AG04449 (cell line): ENCODE results near the gene DNAJC28.
"Not testable (repeated sequence)": the region's sequence is repeated elsewhere in the genome, so short reads cannot be mapped to it uniquely, and the experiment has no call there.

Experiments used
- CTCF ChIA-PET: fragments of 350-600 bp; formaldehyde crosslinking; extraction: SDS; loops from one replicate; lab custom pipeline; 2021; ENCODE audit warnings: antibody characterized with exemption; lab: Yijun Ruan, JAX
- POLR2A ChIA-PET: fragments of 400-600, 350-600 bp; formaldehyde crosslinking; extraction: SDS; loops from one replicate; lab custom pipeline; 2020; ENCODE audit warnings: antibody characterized with exemption, inconsistent platforms; lab: Yijun Ruan, JAX
- DNase-seq: peaks from one replicate; pipeline ENCODE4 v3.0.0-alpha.2; 2010; ENCODE audit warnings: low read depth, low spot score
- H3K4me3 ChIP-seq: 2 replicates; pipeline ENCODE4 v1.5.1; 2011; ENCODE audit warnings: low read depth, mild to moderate bottlenecking, control low read depth, low read length
- TF ChIP-seq, protein P1 (sequence below): IDR thresholded peaks from one replicate; pipeline ENCODE4 v1.5.1; 2011; ENCODE audit warnings: mild to moderate bottlenecking, moderate library complexity, low read length, control low read depth, inconsistent platforms; ENCODE audit not compliant: insufficient read depth; ENCODE audit errors: missing control alignments

The DNAJC28 gene

DNA sequence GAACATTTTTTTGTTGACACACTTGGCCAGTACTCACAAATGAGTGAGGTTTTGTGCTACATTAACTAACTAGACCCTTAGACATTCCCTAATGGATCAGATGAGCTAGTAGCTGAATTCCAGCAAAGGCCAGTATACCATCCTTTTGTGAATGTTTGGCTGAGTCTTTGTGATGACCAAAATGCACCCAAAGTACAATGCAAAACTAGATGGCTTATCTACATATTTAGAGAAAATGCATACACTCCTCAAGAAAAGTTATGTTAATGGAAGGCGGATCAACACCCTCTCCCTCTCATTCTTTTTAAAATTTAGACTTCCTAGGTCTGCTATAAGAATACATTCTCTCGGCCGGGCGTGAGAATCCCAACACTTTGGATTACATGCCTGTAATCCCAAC is 20.1 kb upstream of the DNAJC28 start:
- TF ChIP-seq, protein P1, sequence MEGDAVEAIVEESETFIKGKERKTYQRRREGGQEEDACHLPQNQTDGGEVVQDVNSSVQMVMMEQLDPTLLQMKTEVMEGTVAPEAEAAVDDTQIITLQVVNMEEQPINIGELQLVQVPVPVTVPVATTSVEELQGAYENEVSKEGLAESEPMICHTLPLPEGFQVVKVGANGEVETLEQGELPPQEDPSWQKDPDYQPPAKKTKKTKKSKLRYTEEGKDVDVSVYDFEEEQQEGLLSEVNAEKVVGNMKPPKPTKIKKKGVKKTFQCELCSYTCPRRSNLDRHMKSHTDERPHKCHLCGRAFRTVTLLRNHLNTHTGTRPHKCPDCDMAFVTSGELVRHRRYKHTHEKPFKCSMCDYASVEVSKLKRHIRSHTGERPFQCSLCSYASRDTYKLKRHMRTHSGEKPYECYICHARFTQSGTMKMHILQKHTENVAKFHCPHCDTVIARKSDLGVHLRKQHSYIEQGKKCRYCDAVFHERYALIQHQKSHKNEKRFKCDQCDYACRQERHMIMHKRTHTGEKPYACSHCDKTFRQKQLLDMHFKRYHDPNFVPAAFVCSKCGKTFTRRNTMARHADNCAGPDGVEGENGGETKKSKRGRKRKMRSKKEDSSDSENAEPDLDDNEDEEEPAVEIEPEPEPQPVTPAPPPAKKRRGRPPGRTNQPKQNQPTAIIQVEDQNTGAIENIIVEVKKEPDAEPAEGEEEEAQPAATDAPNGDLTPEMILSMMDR = no peak
- ChIA-PET CTCF (interaction anchor here (1.0 kb wide), 1 partner anchor 313 kb away, joined by 3 read pairs; no protein-coding TSS in a partner anchor), POLR2A (interaction anchor here (0.6 kb wide), 1 partner anchor 20 kb away, joined by 3 read pairs; no protein-coding TSS in a partner anchor)
- no peak for DNase-seq
- H3K4me3 ChIP-seq = no peak overlapping the region

DNA sequence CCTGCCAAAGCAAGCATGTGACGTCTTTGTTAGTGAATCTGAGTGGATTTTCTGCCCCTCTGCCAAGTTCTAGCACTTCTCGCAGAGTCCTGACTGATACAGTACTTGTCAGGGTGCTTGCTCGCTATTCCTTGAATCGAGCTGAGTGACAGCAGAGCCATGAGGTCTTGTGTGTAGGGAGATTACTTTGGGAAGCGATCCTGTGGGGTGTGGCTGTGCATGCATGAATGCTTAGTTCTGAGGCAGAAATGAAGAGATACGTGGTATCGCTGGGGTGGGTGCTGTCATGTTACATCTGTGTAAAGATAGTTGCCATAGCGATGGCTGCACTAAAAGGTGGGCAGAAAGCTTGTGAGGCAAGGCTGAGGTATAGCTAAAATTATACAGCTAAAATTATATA is 19.3 kb upstream of the DNAJC28 start:
- no peak for DNase-seq
- TF ChIP-seq, protein P1 = no peak
- POLR2A ChIA-PET = interaction anchor here (0.6 kb wide), 1 partner anchor 21 kb away, joined by 3 read pairs; no protein-coding TSS in a partner anchor
- CTCF ChIA-PET = no interaction called here
- no peak overlapping the region for H3K4me3 ChIP-seq

- H3K4me3 ChIP-seq, DNase-seq, POLR2A ChIA-PET, CTCF ChIA-PET: not testable (repeated sequence)
Measured at GRCh38 chr21:33507003-33507402, 15.5 kb upstream of the DNAJC28 start.

DNA sequence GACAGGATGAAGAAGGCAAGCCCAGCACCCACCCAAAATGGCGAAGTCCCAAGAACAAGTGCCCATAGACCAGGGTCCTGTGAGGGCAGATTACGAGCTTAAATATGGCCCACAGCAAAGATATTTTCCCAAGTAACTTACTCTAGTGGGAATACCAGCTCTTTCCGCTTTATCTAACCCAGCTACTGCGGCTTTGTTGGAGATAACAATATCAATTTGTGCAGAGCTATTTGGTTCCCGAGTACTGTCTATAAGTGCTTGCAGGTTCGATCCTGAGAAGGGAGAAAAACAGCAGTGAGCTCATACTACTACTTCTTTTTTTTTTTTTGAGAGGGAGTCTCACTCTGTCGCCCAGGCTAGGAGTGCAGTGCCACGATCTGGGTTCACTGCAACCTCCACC is 14.3 kb upstream of the DNAJC28 start:
- H3K4me3 ChIP-seq = no peak overlapping the region
- DNase-seq = no peak
- TF ChIP-seq, protein P1 = no peak
- ChIA-PET CTCF (no interaction called here), POLR2A (no interaction called here)

DNA sequence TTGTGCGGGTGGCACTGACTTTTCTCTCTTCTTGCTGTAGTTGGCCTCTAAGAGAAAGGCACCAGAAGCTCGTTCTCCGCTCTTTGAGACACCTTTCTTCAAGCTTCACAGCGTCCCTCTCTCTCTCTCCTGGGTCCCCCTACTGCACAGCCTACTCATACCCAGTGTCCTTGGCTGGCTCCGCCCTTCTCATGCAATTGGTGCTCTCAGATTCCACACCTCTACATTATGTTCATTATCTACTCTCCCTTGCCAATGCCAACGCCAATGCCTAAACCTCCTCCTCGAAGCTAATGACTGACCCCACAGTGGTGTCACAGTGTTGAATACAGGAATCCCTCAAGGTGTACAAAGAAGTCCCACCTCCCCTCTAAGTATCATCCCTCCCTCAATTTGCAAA is 4.8 kb upstream of the DNAJC28 start:
- no peak overlapping the region for H3K4me3 ChIP-seq
- no peak for DNase-seq
- ChIA-PET POLR2A (no interaction called here), CTCF (interaction anchor here (1.5 kb wide), 1 partner anchor 16 kb away, joined by 3 read pairs; no protein-coding TSS in a partner anchor)
- TF ChIP-seq, protein P1 = no peak

GRCh38 chr21:33495743-33496142 is 4.2 kb upstream of the DNAJC28 start:
- TF ChIP-seq, protein P1 = no peak
- ChIA-PET POLR2A (no interaction called here), CTCF (interaction anchor here (1.5 kb wide), 1 partner anchor 15 kb away, joined by 3 read pairs; no protein-coding TSS in a partner anchor)
- no peak overlapping the region for H3K4me3 ChIP-seq
- DNase-seq = no peak

- POLR2A ChIA-PET = no interaction called here
- no peak overlapping the region for H3K4me3 ChIP-seq
- CTCF ChIA-PET = no interaction called here
- TF ChIP-seq, protein P1 = no peak
- no peak for DNase-seq
Measured at GRCh38 chr21:33493756-33494155, 2.2 kb upstream of the DNAJC28 start.
